ENCODE data around the gene BZW1. TPM values are rescaled to one million over a fixed set of nuclear protein-coding genes. Genes with fewer than 3 reads are reported as not detected.

Gene BZW1
- total RNA-seq, 1 donor = 590 TPM

DNA sequence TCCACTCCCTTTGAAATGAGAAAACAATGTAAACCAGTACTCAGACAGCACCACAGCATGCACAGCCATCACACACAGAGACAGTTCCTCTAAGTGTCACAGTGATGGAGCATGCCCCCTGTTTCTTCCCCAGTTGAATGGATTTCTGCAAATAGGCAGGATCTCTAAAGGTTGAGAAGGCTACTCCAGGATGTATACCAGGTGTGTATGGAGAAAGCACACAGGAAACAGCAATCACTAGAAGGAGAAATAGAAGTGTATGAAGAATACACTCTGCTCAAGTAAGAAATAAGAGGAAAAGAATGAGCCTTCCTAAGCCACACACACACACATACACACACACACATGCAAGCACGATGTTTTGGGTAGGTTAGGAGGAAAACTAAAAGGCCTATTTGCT lies 38.6 kb upstream of the BZW1 start:
- no peak for DNase-seq (ENCODE audit: insufficient read length, low spot score, missing footprints)
- Histone ChIP-seq H3K79me2 (ENCODE audit: insufficient read depth, low read length) (no peaks in the 10 kb centered on the region), H3K27ac (ENCODE audit: low read depth, low read length) (no peak overlapping the region), H3K4me1 (ENCODE audit: insufficient read depth, low read length) (peaks cover 12% of the 10 kb centered on the region), H3K4me2 (ENCODE audit: insufficient read depth, low read length) (no peak overlapping the region), H3K4me3 (ENCODE audit: insufficient read depth, low read length) (no peak overlapping the region), H2AFZ (ENCODE audit: low read length) (no peak overlapping the region), H3K9me3 (ENCODE audit: low read depth, low read length) (peaks cover 3% of the 10 kb centered on the region), H3K36me3 (ENCODE audit: insufficient read depth, low read length) (no peaks in the 10 kb centered on the region), H3K27me3 (ENCODE audit: insufficient read depth, low read length) (no peaks in the 10 kb centered on the region), H4K20me1 (ENCODE audit: insufficient read depth, low read length) (no peaks in the 10 kb centered on the region)
- TF ChIP-seq CTCF (IDR thresholded peaks at IDR 0.05; ENCODE audit: extremely low read depth, low read depth, low read length) = no peak

- Histone ChIP-seq H3K9me3 (ENCODE audit: low read depth, low read length) (peaks cover 3% of the 10 kb centered on the region), H3K27ac (ENCODE audit: low read depth, low read length) (no peak overlapping the region), H2AFZ (ENCODE audit: low read length) (no peak overlapping the region), H3K27me3 (ENCODE audit: insufficient read depth, low read length) (no peaks in the 10 kb centered on the region), H4K20me1 (ENCODE audit: insufficient read depth, low read length) (no peaks in the 10 kb centered on the region), H3K4me1 (ENCODE audit: insufficient read depth, low read length) (peaks cover 18% of the 10 kb centered on the region), H3K4me3 (ENCODE audit: insufficient read depth, low read length) (no peak overlapping the region), H3K4me2 (ENCODE audit: insufficient read depth, low read length) (no peak overlapping the region), H3K36me3 (ENCODE audit: insufficient read depth, low read length) (no peaks in the 10 kb centered on the region), H3K79me2 (ENCODE audit: insufficient read depth, low read length) (no peaks in the 10 kb centered on the region)
- no peak for DNase-seq (ENCODE audit: insufficient read length, low spot score, missing footprints)
- no peak for TF ChIP-seq CTCF (IDR thresholded peaks at IDR 0.05; ENCODE audit: extremely low read depth, low read depth, low read length)
Observed at GRCh38 chr2:200774920-200775319, 36.8 kb upstream of the BZW1 start.

DNA sequence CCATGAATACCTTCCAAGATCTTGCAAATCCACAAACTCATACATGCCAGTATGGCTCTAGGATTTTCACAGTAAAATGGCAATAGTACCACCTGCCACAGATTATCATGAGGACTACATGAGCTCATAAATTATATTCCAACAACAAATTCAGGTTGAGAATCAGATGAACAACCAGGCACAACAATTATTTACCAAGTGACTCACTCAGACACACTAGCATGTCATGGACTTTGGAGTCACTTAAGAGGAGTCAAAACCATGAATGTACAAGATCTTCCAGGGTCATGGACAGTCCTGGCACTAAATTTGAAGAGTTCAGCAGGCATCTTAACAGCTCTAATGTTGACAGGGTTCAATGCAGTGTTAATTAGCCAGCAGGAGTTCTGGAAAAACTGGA lies 34.4 kb upstream of the BZW1 start:
- Histone ChIP-seq H3K36me3 (ENCODE audit: insufficient read depth, low read length) (no peaks in the 10 kb centered on the region), H3K4me1 (ENCODE audit: insufficient read depth, low read length) (peaks cover 17% of the 10 kb centered on the region), H3K27me3 (ENCODE audit: insufficient read depth, low read length) (no peaks in the 10 kb centered on the region), H3K4me2 (ENCODE audit: insufficient read depth, low read length) (no peak overlapping the region), H3K4me3 (ENCODE audit: insufficient read depth, low read length) (no peak overlapping the region), H3K27ac (ENCODE audit: low read depth, low read length) (no peak overlapping the region), H2AFZ (ENCODE audit: low read length) (no peak overlapping the region), H3K9me3 (ENCODE audit: low read depth, low read length) (peaks cover 3% of the 10 kb centered on the region), H4K20me1 (ENCODE audit: insufficient read depth, low read length) (no peaks in the 10 kb centered on the region), H3K79me2 (ENCODE audit: insufficient read depth, low read length) (no peaks in the 10 kb centered on the region)
- no peak for TF ChIP-seq CTCF (IDR thresholded peaks at IDR 0.05; ENCODE audit: extremely low read depth, low read depth, low read length)
- no peak for DNase-seq (ENCODE audit: insufficient read length, low spot score, missing footprints)

DNA sequence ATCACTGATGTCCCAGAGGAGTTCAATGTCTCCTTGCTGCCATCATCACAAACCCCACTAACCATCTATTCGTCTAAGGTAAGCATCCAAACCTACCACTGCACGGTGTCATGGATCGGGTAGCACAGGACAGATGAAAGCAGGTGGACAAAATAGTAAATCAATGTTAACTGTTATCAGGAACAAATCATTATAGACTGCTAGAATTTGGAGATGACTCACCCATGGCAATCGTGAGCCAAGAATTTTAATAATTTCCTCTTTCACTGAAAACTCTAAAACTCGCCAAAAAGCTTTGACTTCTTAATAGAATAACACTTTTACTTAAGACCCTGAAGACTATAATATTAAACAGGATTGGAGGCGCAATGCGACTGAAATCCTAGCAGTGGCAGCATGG lies 33.7 kb upstream of the BZW1 start:
- no peak overlapping the region for H3K4me3 ChIP-seq (ENCODE audit: insufficient read depth, low read length)
- H4K20me1 ChIP-seq (ENCODE audit: insufficient read depth, low read length) = no peaks in the 10 kb centered on the region
- DNase-seq (ENCODE audit: insufficient read length, low spot score, missing footprints) = no peak
- H3K79me2 ChIP-seq (ENCODE audit: insufficient read depth, low read length) = no peaks in the 10 kb centered on the region
- peaks cover 1% of the 10 kb centered on the region for H3K9me3 ChIP-seq (ENCODE audit: low read depth, low read length)
- no peaks in the 10 kb centered on the region for H3K27me3 ChIP-seq (ENCODE audit: insufficient read depth, low read length)
- TF ChIP-seq CTCF (IDR thresholded peaks at IDR 0.05; ENCODE audit: extremely low read depth, low read depth, low read length) = no peak
- no peak overlapping the region for H3K27ac ChIP-seq (ENCODE audit: low read depth, low read length)
- H2AFZ ChIP-seq (ENCODE audit: low read length) = no peak overlapping the region
- peak overlapping the region; percentile 51 for H3K4me2 ChIP-seq (ENCODE audit: insufficient read depth, low read length)
- H3K4me1 ChIP-seq (ENCODE audit: insufficient read depth, low read length) = peaks cover 23% of the 10 kb centered on the region
- H3K36me3 ChIP-seq (ENCODE audit: insufficient read depth, low read length) = no peaks in the 10 kb centered on the region

Measured in osteoblast (primary cell).